T-helper 2 cell (primary cell): ENCODE results near the gene ATP2C1.

Experiments
- DNase-seq, 5 experiments: peaks; one replicate each; pipeline versions ENCODE4 v3.0.0 to v3.0.0-alpha.2; 2012 to 2022

ATP2C1 gene

DNA sequence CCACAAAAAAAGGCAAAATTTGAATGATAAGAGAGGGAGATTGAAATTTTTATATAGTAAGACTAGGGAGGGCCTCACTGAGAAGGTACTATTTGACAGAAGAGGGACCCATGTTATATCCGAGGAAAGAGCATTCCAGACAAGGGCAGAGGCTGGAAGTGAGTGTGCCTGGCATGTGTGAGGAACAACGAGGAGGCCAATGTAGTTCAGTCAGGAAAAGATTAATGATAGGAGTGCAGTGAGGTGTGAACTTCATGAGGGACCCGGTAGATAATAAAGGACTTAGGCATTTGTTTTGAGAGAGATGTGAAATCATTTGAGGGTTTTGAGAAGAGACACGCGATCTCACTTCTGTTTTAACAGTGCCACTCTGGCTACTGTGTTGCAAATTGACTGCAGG is 96.4 kb downstream of the ATP2C1 start:
- peak in 1 of 5 experiments; percentile 32 for DNase-seq

DNA sequence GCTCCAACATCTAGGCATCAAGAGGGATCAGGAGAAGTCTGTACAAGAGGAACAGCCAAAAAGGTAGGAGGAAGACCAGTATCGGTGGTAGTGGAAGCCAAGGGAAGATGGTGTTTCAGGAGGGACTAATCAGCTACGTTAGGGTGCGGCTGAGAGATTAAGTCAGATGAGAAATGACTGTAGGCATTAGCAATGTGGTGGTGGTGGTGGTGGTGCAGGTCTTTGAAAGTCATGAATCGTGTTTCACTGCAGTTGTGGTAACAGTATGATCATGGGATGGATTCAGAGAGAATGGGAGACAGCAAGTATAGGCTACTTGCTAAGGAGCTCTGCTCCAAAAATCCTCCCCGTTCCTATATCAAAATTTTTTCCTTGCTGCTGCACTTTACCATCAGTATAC is 97.2 kb downstream of the ATP2C1 start:
- peak in 1 of 5 experiments; percentile 56 for DNase-seq

DNA sequence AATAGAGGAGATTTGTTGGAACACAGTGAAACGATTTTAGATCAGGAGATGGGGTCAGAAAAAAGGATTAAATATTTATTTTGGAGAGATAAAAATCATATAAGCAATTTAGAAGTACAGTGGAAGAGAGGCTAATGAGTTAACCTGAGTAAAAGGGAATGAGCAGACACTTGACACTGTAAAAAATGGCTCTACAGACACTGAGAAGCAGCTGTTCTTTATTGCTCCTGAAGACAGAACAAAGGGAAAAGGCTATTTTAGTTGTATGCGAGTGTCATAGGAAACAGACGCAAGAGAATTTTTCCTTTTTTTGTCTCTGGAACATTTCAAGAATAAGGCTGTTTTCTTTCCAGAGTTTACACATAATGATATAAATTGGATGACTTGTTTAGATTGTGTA is 98.5 kb downstream of the ATP2C1 start:
- DNase-seq, result no peak

DNA sequence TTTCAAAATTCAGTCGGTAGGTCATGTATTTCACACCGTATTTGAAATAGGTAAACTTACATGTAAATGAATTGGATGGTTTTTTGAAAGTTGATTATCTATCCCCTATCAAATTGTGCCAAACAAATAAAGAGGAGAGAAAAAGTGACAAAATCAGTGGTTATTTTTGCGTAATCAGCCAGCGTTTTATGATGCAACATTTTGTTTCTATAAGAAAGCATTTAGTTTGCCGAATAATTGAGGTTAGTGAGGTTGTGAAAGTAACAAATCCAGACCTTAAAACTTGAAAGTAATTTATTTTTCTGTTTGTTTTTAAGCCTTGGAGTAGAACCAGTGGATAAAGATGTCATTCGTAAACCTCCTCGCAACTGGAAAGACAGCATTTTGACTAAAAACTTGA is 103.4 kb downstream of the ATP2C1 start:
- no peak for DNase-seq

DNA sequence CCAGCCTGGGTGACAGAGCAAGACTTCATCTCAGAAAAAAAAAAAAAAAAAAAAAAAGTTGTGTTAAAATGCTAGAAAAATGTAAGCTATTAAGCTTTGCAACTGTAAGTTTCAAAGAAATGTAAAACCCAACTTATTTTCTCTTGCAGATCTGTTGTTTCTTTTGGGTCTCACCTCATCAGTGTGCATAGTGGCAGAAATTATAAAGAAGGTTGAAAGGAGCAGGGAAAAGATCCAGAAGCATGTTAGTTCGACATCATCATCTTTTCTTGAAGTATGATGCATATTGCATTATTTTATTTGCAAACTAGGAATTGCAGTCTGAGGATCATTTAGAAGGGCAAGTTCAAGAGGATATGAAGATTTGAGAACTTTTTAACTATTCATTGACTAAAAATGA is 107.2 kb downstream of the ATP2C1 start:
- DNase-seq, result no peak

DNA sequence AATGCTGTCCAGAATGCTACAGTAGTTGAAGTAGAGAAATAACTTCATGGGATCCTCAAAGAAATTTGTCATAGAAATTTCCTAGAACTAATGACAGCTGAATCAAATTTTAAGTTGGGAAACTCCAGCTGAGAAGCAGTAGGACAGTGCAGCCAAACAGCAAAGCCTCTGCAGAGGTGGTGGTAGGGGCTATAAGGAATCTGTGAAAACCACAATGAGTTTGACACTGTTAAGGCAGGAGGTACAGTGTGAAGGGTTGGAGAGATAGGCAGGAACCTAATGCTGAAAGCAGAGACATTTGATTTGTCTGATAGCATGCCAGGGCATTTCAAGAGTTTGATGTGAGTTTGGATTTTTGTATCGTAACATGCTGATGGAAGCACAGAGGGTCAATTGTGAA is 110.7 kb downstream of the ATP2C1 start:
- peak in 1 of 5 experiments; percentile 37 for DNase-seq

DNA sequence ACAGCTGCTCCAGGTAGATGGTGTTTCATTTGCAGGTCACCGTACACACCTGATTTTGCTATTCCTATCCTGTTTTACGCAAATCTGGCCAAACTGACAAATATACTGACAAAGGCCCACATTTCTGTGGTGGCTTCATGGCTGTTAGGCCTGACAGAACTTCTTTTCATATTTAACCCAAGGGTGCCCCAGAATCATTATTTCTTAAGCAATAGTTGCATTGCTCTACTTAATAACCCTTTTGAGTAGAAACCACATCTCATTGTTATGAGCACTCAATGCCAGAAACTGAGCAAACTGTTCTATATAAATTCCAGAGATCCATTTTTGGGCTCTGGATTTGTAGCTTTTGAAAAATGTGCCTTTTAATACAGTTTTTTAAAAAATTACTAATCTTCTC is 113.4 kb downstream of the ATP2C1 start:
- DNase-seq, result no peak

DNA sequence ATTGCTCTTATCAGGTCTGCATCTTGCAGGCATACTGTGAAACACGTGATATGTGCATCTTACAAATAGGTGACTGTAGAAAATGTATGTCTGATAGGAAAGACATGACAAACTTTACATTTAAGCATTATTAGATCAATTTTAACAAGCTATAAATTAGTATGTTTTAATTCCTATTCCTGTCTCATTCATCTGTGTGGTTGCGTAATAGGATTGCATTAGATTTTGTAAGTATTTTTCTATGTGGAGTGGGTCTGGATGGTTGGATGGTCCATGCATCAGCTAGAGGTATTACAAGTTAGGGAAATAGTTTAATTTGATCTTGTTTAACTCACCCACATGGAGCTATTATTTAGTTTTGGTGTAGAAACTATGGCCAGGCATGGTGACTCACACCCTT is 113.9 kb downstream of the ATP2C1 start:
- no peak for DNase-seq

DNA sequence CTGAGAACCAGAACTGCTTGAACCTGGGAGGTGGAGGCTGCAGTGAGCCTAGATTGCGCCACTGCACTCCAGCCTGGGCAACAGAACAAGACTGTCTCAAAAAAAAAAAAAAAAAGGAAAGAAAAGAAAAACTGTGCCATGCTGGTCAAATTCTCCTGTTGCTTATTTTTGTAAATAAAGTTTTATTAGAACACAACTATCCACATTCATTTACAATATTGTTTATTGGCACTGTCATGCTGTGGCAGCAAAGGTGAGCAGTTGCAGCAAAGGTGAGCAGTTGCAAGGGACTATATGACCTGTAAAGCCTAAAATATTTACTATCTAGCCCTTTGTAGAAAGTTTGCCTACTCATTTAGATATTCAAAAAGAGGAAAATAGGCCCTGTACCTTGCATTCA is 114.4 kb downstream of the ATP2C1 start:
- DNase-seq, result no peak

DNA sequence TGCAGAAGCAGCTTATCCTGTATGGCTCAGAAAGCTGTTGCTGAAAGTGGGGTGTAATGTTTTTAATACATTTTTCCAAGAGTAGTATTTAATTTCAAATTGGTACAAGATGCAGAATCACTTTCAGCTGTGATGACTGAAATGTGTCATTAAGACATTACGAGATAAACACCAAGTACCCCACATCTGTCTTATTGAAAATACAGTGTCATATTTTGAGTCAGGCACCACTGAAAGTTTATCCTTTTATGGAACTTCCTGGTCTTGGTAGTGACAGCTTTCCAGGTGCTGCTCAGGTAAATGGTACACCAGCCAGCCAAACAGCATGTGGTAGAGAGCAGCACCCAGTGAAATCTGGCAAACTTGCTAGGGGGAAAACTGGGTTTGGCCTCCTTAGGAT is 115.8 kb downstream of the ATP2C1 start:
- peak in 1 of 5 experiments; percentile 41 for DNase-seq

DNA sequence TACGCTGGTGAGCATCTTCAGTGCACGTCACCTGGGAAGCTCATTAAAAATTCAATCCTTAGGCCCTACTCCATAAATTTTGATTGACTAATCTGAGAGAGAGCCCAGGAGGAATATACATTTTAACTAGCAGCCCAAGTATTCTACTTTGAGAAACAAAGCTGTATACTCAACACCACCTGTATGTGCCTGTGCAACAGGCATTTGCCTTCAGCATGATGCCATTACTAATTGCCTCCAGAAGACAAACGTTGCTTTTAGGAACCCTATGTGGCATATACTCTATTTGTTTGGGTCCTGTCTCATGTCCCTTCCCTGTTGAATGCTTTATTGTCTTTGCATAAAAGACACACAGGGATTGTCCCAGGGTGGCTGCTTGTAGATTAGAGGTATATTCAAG is 125.1 kb downstream of the ATP2C1 start:
- no peak for DNase-seq

DNA sequence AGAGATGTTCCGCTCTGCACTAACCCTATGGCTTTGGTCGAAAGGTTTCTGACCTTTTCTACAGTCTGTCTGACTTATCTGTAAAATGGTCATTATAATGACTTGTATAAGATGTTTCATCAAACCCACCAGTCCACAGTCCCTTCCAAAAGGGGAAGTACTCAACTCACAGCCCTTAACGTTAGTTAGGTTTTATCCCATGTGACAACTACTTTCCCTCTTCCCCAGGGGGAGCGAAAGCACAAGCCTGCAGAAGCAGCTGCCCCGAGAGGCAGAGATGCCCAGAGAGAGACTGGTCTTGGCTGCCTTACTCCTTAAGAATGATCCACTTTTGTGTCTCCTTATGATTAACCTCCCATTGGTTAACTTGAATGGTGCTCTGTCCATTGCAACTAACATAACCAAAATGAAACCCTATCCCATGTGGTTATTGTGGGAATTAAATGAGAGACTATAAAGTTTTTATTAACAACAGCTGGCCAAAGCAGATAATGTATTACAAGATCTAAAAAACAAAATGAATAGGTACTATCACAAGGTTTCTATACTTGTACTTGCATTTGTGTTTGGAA is 126.3 kb downstream of the ATP2C1 start:
- DNase-seq, result no peak

DNA sequence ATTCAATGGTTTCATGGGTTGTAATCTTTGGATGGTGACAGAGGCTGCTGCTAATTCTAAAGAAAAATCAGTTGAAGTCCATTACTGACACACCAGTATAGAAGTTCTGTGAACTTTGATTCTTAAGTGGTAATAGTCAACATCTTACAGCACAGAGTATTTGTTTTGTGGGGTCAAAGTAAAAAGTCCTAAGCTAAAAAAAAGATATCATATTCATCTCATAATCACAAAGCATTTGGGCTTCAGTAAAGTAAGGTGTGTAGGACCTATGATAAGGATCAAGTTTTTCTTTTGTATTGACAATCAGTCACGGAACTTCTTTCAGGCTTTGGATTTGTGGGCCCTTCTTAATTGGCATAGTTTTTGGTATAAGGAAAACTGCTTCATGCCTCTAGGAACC is 131.7 kb downstream of the ATP2C1 start:
- no peak for DNase-seq

DNA sequence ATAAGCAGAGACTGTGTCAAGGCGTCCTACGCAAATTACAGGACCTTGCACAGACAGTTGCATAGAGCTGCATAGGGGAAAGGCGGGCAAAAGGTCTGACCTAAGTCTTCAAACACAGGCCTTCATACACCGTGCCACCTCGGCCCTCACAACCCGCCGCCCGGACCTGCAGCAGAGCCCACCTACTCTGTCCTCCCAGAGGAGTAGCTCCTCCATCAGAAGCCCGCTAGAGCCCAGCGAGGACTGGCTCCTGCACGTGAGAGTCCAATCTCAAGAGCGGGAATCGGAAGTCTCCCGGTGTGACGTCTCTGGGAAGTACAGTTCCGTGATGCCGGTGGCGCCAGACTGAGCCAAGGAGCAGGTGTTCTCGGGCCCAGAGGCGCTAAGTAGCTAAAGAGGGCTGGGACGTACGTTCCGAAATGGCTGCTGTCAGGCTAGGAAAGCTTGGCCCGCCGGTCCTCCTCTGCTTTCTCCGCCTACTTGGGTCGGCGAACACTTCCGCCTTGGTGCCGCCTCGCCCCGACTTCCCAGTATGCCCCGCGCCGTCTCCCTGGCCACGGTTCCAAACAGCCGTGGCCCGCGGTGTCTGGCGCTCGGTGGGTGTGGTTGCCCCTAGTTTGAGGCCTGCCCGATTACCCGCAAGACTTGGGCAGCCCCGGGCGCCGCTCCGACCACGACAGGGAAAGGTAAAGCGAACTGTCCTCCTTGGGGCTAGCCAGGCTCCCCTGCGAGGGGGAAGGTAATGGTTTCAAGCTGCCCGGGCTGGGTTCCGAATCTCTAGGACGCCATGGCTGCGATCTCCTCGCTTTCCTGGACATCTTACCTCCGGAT is 132.7 kb downstream of the ATP2C1 start, which contains the start of the genes ASTE1 and NEK11:
ASTE1 (minus strand) TSS at position 505 of the 831 bp plus-strand sequence. CDS start 1,519 bp downstream, outside the sequence.
NEK11 (plus strand) TSS at position 557 of the 831 bp plus-strand sequence. CDS start 2,832 bp downstream, outside the sequence.
- DNase-seq, result peak; percentile 81 to 94 (median 88)

DNA sequence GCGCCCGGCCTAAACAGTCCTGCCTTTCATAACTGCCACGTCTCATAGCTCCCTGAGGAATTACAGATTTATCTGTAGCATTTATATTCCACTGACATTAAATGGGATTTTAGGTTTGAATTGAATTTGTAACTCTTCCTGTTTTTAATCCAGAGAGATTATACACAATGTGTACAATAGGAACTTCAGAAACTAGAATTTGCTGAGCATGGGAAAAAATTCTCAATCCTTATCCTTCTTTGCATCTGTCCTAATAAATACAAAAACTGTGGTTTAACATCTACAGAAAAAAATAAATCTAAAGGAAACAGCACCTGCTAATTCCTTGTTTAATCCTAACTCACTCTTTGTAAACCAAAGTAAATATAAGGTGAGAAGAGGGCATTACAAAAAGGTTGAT is 135.0 kb downstream of the ATP2C1 start:
- no peak for DNase-seq

DNA sequence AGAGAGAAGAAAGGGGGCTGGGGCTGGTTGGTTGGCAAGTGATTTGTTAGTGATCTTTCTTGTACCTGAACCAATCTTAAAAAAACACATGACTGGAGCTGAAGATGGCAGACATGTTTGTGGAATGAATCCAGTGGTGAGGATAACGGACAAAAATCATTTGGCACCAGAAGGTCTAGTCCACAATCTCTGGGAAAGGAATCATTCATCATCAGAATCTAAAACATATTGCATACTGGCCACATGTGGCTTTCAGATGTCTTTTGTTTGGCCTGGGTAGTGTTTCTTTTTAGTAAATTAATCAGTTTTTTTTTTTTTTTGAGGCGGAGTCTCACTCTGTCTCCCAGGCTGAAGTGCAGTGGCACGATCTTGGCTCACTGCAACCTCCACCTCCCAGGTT is 137.8 kb downstream of the ATP2C1 start:
- DNase-seq, result no peak

DNA sequence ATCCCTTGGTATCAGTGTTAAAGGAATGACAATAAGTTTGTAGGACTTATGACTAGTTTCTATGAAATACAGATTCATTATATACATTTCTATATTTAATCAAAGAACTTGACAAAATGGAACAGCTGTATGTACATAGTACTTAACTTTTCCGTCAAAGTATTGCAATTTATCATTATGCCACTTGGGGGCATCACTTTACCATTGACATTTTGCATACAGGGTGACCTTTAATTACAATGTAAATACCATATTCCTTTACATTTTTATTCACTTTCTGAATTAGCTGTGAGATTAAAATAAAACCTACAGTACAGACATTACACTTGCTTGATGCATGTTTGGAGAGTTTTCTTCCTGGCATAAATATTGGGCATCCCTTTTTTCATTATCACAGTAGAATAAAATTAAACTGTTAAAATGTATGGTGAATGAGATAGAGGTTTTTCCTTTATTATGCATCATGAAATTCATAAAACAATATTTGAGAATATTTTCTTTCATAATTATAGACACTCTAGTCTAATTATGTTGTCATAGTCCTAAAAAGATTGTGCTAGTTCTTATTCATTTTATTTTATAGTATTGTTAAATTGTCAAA is 139.7 kb downstream of the ATP2C1 start:
- peak in 2 of 5 experiments; percentile 10 to 67 for DNase-seq

DNA sequence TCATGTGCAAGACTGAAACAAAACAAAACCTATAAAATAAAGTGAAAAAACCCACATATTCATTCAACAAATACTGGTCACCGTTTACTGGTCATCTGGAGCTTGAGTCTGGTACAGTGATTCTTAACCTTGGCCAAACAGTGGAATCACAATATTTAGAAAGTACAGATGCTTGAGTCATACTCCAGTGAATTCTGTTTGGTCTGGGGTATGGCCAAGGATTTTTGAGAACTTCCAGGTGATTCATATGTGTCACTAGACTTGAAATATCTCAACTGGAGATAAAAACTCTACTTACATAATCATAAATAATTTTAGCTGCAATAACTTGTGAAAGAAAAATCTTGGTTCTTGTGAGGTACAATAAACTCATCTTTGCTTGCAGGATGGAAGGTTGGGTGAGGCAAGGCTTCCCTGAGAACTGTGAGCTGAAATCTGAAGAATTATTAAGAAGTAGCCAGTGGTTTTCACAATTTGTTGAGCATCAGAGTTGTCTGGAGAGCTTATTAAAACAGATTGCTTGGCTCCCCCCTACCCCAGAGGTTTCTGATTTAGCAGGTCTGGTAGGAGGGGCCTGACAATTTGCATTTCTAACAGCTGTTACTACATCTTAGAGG is 142.4 kb downstream of the ATP2C1 start:
- no peak for DNase-seq

DNA sequence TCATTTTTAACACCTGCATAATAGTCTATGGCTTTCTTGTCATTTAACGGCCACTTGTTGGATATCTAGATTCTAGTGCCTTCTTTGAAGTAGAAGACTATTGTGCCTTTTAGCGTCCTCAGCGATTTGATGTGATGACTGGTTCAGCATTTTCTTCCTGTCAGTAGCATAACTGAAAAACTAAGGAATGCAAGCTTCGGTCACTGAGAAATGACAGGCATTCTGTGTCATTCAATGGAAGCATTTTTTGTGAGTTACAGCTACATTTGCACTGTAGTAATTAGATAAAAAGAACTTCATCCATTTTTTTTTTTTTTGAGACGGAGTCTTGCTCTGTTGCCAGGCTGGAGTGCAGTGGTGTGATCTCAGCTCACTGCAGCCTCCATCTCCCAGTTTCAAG is 143.1 kb downstream of the ATP2C1 start:
- no peak for DNase-seq

DNA sequence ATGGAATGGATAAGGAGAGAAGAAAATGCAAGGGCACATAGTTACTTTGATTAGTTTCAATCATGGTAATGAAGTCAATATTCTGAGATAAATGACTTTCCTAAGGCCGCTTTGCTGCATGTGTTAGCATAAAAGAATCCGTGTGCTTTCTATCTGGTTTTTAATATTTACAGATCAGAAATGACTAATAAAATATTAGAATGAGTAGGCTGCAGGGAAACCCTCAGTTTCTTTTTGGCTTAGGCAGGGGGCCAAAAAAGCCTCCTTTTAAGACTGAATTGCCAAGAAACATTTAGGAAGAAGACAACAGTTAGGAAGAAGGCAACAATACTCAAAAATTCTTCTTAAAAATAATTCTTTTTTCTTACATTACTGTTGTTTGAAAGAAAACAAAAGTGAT is 144.4 kb downstream of the ATP2C1 start:
- no peak for DNase-seq

DNA sequence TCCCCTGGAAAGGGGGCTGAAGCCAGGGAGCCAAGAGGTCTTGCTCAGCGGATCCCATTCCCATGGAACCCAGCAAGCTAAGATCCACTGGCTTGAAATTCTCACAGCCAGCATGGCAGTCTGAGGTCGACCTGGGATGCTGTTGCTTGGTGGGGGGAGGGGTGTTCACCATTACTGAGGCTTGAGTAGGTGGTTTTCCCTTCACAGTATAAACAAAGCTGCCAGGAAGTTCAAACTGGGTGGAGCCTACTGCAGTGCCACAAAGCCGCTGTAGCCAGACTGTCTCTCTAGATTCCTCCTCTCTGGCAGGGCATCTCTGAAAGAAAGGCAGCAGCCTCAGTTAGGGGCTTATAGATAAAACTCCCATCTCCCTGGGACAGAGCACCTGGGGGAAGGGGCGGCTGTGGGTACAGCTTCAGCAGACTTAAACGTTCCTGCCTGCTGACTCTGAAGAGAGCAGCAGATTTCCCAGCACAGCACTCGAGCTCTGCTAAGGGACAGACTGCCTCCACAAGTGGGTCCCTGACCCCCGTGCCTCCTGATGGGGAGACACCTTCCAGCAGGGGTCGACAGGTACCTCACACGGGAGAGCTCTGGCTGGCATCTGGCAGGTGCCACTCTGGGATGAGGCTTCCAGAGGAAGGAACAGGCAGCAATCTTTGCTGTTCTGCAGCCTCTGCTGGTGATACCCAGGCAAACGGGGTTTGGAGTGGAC is 148.5 kb downstream of the ATP2C1 start:
- peak in 2 of 5 experiments; percentile 15 to 89 for DNase-seq

DNA sequence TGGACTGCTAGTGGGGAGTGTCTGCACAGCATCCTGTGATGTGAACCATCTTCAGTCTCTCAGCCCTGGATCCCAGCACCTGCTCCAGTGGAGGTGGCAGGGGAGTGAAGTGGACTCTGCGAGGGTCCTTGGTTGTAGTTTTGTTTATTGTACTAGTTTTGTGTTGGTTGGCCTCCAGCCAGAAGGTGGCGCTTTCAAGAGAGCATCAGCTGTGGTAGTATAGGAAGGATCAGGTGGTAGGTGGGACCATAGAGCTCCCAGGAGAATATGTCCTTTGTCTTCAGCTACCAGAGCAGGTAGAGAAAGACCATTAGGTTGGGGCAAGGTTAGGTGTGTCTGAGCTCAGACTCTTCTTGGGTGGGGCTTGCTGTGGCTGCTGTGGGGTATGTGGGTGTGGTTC is 153.7 kb downstream of the ATP2C1 start:
- DNase-seq, result no peak

DNA sequence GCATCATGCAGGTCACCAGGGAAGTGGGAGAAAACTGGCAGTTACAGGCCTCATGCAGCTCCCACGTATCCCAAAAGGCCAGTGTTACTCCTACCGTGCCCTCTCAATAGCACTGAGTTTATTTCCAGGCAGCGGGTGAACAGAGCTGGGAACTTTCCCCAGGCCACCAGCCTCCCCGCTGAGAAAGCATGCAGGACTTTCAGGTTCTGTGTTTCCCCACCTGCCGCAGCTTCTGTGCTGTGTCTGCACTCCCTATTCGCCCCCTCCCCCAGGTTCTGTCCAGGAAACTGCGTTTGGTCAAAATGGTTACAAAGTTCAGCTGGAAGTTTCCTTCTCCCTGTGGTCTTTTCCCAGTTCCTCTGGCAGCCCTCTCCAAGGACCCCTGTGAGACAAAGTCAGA is 154.1 kb downstream of the ATP2C1 start:
- no peak for DNase-seq
